ENCODE measurements around the gene TENM3. TPM values are rescaled to one million over a fixed set of nuclear protein-coding genes. Genes with fewer than 3 reads are reported as not detected.

The TENM3 gene
- total and polyA plus RNA-seq, 2 of the 8 experiments (the other 6 are each of a cell fraction or from before 2014, with no cell fraction given): 36.9 to 69.3 TPM

- no peaks in the 10 kb centered on the region for H3K79me1 ChIP-seq (ENCODE audit: low read depth, low read length)
- H3K18ac ChIP-seq (ENCODE audit: extremely low read depth, low read length): no peak overlapping the region
- no peak overlapping the region for H4K5ac ChIP-seq (ENCODE audit: insufficient read length, low read depth, low read length)
- no peak overlapping the region for H3K14ac ChIP-seq (ENCODE audit: insufficient read length)
- no peaks in the 10 kb centered on the region for H4K20me1 ChIP-seq (replicated peaks in 1 of 2; ENCODE audit: control insufficient read depth in 1 of 2, insufficient read depth in 2 of 2, low read length in 2 of 2)
- H4K8ac ChIP-seq (ENCODE audit: extremely low read depth, insufficient read depth, low read length): no peak overlapping the region
- H3K4me3 ChIP-seq (ENCODE audit: extremely low read depth in 1 of 4, insufficient read depth in 2 of 4, low read depth in 3 of 4, low read length in 4 of 4): no peak overlapping the region
- no peak overlapping the region for H3K9ac ChIP-seq (replicated peaks in 1 of 4; ENCODE audit: extremely low read depth in 1 of 4, low read depth in 3 of 4, low read length in 3 of 4)
- no peak overlapping the region for H2BK20ac ChIP-seq (ENCODE audit: low read length)
- no peak overlapping the region for H4K91ac ChIP-seq (replicated peaks; ENCODE audit: insufficient read length, low read length)
- FAIRE-seq (no peak), DNase-seq (ENCODE audit: low read depth in 1 of 2, low spot score in 2 of 2) (no peak)
- H3K4me1 ChIP-seq (replicated peaks in 1 of 4; ENCODE audit: control insufficient read depth in 3 of 4, insufficient read depth in 4 of 4, low read length in 3 of 4): peaks cover 0 to 8% (median 2%) of the 10 kb centered on the region in 4 experiments; a peak in 4 of 7 replicates
- no peak overlapping the region for H3K4ac ChIP-seq (replicated peaks; ENCODE audit: insufficient read length, low read depth, low read length)
- H2AFZ ChIP-seq (ENCODE audit: low read length): no peak overlapping the region
- no peak overlapping the region for H3K23ac ChIP-seq (ENCODE audit: insufficient read length)
- no peaks in the 10 kb centered on the region for H3K27me3 ChIP-seq (replicated peaks in 1 of 4; ENCODE audit: control insufficient read depth in 3 of 4, extremely low read depth in 1 of 4, insufficient read depth in 3 of 4, low read length in 3 of 4)
- H2BK15ac ChIP-seq (ENCODE audit: low read length): no peak overlapping the region
- WGBS, 2 experiments (ENCODE audit: extremely low coverage in 1 of 2, insufficient coverage in 1 of 2, insufficient read length in 1 of 2, insufficient replicate concordance in 2 of 2, low coverage in 1 of 2, low lambda C conversion rate in 2 of 2, missing lambda C conversion rate in 1 of 2): 94% methylated on average over 8 of the region's 8 CpGs; no CpG with 5 or more reads in 1 of the 2 experiments
- no peak overlapping the region; the same call in 1 of the 2 replicates for H2BK12ac ChIP-seq (ENCODE audit: low read depth, low read length)
- ChIA-PET CTCF (ENCODE audit: partially characterized antibody) (interaction anchor here (0.7 to 1.2 kb wide), 4 partner anchors 40 to 151 kb away, joined by 3 to 4 read pairs (median 4); no protein-coding TSS in a partner anchor), POLR2A (ENCODE audit: partially characterized antibody) (no interaction called here)
- no peak overlapping the region for H3K56ac ChIP-seq (replicated peaks; ENCODE audit: insufficient read length, low read depth, low read length)
- H3K4me2 ChIP-seq (ENCODE audit: insufficient read depth in 1 of 2, low read depth in 2 of 2, low read length in 2 of 2): no peak overlapping the region
- H2BK5ac ChIP-seq (ENCODE audit: low read depth, low read length): no peak overlapping the region
- H3K27ac ChIP-seq (ENCODE audit: low read depth, low read length): no peak overlapping the region
- no peaks in the 10 kb centered on the region for H3K9me3 ChIP-seq (ENCODE audit: insufficient read depth in 2 of 2, low read depth in 1 of 2, low read length in 1 of 2)
- no peak overlapping the region for H2AK5ac ChIP-seq (ENCODE audit: low read depth, low read length)
- no peaks in the 10 kb centered on the region for H3K23me2 ChIP-seq (ENCODE audit: low read depth, low read length)
- no peak overlapping the region for H2BK120ac ChIP-seq (replicated peaks; ENCODE audit: low read depth, low read length)
- H3K79me2 ChIP-seq (ENCODE audit: control insufficient read depth in 1 of 2, insufficient read depth in 2 of 2, low read length in 2 of 2): no peaks in the 10 kb centered on the region
- no peaks in the 10 kb centered on the region for H3K36me3 ChIP-seq (ENCODE audit: control insufficient read depth in 2 of 4, insufficient read depth in 4 of 4, low read length in 3 of 4)
- TF ChIP-seq HDAC2 (IDR thresholded peaks at IDR 0.05; ENCODE audit: borderline replicate concordance in 1 of 2, low read depth in 2 of 2, low read length in 2 of 2): no peak
- no peak for TF ChIP-seq GABPA (IDR thresholded peaks at IDR 0.05; ENCODE audit: borderline replicate concordance, insufficient read depth, low read length)
- no peak for TF ChIP-seq RNF2 (IDR thresholded peaks at IDR 0.05; ENCODE audit: borderline replicate concordance, low read depth, low read length, missing control alignments, poor library complexity, severe bottlenecking)
- TF ChIP-seq GTF2F1 (IDR thresholded peaks at IDR 0.05; ENCODE audit: borderline replicate concordance, low read depth, low read length): no peak
- no peak for TF ChIP-seq CBX5 (IDR thresholded peaks at IDR 0.05; ENCODE audit: low read depth, low read length)
These were observed 584.0 kb downstream of the TENM3 start for GRCh38 chr4:182827166-182827565.
